ENCODE measurements around the gene CCDC73. TPM values are rescaled to one million over a fixed set of nuclear protein-coding genes. Genes with fewer than 3 reads are reported as not detected.

The CCDC73 gene
- total RNA-seq, 4 donors from 2014 or later = not detected

GRCh38 chr11:32575070-32575469, 219.4 kb downstream of the CCDC73 start:
- TF ChIP-seq CTCF (IDR thresholded peaks at IDR 0.05) = no peak
- no peak for DNase-seq (ENCODE audit: low spot score)
- no peak for ATAC-seq (ENCODE audit: low FRiP score)

GRCh38 chr11:32574421-32574820, 220.0 kb downstream of the CCDC73 start:
- TF ChIP-seq CTCF (IDR thresholded peaks at IDR 0.05) = no peak
- ATAC-seq (ENCODE audit: low FRiP score) = no peak
- DNase-seq (ENCODE audit: low spot score) = no peak

GRCh38 chr11:32573228-32573627, 221.2 kb downstream of the CCDC73 start:
- no peak for ATAC-seq (ENCODE audit: low FRiP score)
- no peak for TF ChIP-seq CTCF (IDR thresholded peaks at IDR 0.05)
- DNase-seq (ENCODE audit: low spot score) = no peak

- no peak for TF ChIP-seq CTCF (IDR thresholded peaks at IDR 0.05)
- no peak for ATAC-seq (ENCODE audit: low FRiP score)
- no peak for DNase-seq (ENCODE audit: low spot score)
These were observed 223.4 kb downstream of the CCDC73 start for GRCh38 chr11:32571039-32571438.

GRCh38 chr11:32569313-32569881, 225.1 kb downstream of the CCDC73 start:
- DNase-seq (ENCODE audit: low spot score) (no peak), ATAC-seq (ENCODE audit: low FRiP score) (peak; percentile 85)
- TF ChIP-seq CTCF (IDR thresholded peaks at IDR 0.05) = no peak

- DNase-seq (ENCODE audit: low spot score) (no peak), ATAC-seq (ENCODE audit: low FRiP score) (no peak)
- TF ChIP-seq CTCF (IDR thresholded peaks at IDR 0.05) = no peak
These were observed 227.3 kb downstream of the CCDC73 start for GRCh38 chr11:32567154-32567553.

- DNase-seq (ENCODE audit: low spot score) (no peak), ATAC-seq (ENCODE audit: low FRiP score) (no peak)
- TF ChIP-seq CTCF (IDR thresholded peaks at IDR 0.05) = no peak
These were observed 227.9 kb downstream of the CCDC73 start for GRCh38 chr11:32566517-32566916.

All from omental fat pad (tissue), 4 donors.